Hematopoietic multipotent progenitor cell (in vitro differentiated cells): ENCODE measurements around the gene IFITM5. TPM values are rescaled to one million over a fixed set of nuclear protein-coding genes. Genes with fewer than 3 reads are reported as not detected.
"Not testable (repeated sequence)": the region's sequence is repeated elsewhere in the genome, so short reads cannot be mapped to it uniquely, and the experiment has no call there.

ENCODE experiments used
- DNase-seq, 3 donors: peaks; one replicate each; pipeline ENCODE4 v3.0.0-alpha.2; 2011 to 2015; ENCODE audit warnings: low read depth in 2 of 3, low spot score in 2 of 3
- total RNA-seq: library from RNA; depleted of rRNA; stranded (reverse); fragments of >200 nt; gene quantifications from one replicate; pipeline ENCODE4 v1.2.3, GENCODE V29; 2012

Gene IFITM5
- total RNA-seq, 1 donor, result not detected

DNA sequence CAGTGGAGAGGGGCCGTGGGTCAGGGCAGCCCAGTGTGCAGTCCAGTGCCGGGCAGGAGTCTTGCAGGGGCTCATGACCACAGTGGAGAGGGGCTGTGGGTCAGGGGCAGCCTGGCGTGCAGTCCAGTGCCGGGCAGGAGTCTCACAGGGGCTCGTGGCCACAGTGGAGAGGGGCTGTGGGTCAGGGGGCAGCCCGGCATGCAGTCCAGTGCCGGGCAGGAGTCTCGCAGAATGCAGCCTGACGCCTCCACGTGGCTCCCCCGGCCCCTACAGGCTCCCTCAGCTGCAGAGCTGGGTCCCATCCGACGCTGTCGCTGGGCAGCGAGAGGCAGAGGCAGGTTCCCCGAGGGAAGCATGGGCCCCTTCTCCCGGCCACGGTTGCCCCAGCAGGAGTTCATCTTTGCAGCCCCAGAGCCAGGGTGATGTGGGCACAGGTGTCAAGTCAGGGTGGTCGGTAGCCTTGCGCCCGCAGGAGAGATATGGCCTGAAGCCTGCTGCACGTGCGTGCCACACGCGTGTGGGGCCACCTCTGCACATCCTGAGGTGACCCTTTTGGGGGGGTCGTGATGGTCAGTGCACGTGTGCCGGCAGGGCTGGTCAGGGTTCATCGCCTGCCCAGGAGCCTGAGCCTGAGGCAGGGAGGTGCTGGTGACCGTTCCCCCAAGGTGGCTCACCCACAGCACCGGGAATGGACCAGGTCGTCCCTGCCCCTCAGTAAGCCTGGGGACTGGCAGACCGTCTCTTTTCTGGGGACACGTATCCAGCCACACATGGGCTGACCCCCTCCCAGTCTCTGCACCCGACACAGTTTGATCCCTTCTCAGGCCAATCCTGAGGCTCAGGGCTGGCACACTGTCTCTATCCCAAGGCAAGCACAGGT is 2.9 kb downstream of the IFITM5 start:
- DNase-seq, result no peak

DNA sequence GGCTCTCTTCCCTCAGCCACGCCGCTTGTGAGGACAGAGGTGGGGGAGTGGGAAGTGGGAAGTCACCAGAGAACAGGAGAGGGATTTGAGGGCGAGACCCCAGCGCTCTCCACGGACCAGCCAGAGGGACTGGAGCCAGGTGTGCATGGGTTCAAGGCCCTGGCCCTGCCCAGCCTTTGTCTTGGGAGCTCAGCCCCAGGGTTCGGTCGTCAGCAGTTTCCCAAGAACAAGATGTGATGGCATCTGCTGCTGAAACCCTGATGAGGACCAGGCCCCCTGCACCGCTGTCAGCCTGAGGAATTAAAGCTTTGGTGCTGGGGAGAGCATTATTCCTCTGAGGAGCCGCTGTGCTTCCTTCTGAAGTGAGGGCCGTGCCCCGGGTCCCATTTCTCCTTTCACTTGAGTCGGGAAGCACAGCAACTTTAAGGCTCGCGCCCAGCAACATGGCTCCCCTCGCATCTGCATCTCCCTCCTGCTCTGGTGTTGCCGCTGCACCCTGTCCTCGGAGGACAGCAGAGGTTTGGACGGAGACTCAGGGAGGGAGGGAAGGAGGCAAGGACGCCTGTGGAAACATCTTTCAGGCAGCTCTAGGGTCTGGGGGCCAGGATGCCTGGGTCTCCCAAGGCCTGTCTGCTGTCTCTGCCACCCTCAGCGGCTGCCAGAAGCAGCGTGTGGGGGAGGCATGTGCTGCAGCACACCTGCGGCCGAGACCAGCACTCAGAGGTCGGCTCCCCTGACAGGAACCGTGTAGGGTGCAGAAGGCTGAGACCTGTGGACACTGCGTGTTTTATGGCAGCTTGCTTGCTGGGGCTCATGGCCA is 3.8 kb downstream of the IFITM5 start:
- no peak for DNase-seq

DNA sequence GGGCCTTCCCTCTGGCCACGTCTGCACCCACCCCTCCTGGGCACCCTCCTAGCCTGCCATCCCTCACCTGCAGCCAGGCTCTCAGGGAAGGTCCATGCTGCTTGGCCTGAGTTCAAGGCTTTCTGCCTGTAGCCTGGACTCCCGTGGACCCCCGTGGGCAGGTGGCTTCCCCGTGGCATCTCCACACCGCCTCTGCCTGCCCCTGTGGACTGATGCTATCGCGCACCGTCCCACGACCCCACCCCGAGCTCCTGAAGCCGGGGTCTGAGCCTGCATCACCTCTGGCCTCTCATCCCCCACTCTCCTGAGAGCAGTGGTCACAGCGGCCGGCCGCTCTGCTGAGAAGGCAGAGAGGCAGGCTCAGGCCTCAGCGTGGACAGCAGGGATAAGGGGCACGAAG is 4.5 kb downstream of the IFITM5 start:
- no peak for DNase-seq

DNA sequence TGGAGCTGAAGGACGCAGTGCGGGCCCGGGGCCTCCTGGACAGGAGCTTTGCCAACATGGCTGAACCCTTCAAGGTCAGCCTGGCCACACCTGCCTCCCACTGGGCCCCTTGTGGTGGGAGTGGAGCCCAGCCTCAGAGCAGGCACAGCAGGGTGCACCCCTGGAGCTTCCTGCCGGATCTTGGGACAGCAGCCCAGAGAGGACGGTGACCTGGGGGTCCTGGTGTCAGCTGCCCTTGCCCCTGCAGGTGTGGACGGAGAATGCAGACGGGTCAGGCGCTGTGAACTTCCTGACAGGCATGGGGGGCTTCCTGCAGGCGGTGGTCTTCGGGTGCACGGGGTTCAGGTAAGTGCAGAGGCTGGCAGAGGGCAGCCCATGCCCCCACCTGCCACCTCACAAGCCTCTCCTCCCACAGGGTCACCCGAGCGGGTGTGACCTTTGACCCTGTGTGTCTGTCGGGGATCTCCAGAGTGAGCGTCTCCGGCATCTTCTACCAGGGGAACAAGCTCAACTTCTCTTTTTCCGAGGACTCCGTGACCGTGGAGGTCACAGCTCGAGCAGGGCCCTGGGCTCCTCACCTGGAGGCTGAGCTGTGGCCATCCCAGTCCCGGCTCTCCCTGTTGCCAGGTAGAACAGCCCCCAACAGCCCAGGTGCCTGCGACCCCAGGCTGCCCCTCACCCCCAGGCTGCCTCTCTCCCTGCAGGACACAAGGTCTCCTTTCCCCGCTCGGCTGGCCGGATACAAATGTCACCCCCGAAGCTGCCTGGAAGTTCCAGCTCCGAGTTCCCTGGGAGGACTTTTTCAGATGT is 5.3 kb downstream of the IFITM5 start:
- DNase-seq, result no peak

DNA sequence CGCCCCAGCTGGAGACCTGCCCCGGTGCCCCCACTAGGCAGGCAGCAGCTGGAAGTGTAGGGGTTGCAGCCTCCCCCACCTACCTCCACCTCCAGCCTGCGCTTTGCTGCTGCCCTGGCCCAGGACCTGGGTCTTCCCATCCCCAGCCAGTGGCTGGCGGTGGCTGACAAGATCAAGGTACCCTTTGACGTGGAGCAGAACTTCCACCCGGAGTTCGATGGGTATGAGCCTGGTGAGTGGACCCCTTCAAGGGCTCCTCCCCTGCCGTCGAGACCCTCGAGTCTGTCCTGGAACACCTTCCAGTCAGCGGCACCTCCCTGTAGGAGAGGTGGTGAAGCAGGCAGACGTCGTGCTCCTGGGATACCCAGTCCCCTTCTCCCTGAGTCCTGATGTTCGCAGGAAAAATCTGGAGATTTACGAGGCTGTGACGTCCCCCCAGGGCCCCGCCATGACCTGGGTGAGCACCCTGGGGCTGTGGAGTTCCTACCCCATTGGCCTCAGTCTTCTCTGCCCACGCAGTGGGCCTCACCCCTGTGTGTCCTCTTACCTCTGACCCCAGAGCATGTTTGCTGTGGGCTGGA is 6.0 kb downstream of the IFITM5 start:
- no peak for DNase-seq

DNA sequence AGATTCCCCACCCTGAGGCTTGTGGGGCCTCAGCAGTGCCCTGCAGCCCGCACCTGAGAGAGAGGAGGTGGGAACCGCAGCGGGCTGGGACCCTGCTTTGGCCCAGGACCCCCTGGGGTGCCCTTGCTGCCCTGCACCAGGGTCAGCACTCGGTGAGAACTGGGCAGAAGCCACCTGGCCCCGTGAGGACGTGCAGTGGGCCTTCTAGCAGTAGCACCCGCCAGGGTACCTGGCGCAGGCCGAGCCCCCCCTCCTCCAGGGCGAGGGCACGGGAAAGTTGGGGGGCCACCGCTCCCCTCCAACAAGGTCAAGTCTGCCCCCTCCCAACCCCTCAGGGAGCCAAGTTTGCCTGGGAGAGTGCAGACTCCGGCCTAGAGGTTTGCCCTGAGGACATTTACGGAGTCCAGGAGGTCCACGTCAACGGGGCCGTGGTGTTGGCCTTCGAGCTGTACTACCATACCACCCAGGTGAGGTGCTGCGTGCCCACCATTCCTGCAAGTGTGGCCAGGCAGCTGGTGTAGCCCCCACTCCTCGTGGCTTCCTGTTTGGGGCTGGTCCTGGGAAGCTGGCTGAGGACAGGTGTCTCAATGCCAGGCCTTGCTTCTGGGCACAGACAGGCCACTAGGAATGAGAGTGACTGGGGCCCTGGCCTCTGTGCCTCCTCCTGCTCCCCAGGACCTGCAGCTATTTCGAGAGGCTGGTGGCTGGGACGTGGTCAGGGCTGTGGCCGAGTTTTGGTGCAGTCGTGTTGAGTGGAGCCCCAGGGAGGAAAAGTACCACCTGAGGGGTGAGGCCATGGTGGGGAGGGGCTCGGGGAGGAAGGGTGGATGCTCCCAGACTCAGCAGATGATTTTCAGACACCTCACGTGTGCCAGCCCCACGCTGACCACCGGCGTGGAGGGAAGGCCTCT is 6.9 kb downstream of the IFITM5 start:
- no peak for DNase-seq

DNA sequence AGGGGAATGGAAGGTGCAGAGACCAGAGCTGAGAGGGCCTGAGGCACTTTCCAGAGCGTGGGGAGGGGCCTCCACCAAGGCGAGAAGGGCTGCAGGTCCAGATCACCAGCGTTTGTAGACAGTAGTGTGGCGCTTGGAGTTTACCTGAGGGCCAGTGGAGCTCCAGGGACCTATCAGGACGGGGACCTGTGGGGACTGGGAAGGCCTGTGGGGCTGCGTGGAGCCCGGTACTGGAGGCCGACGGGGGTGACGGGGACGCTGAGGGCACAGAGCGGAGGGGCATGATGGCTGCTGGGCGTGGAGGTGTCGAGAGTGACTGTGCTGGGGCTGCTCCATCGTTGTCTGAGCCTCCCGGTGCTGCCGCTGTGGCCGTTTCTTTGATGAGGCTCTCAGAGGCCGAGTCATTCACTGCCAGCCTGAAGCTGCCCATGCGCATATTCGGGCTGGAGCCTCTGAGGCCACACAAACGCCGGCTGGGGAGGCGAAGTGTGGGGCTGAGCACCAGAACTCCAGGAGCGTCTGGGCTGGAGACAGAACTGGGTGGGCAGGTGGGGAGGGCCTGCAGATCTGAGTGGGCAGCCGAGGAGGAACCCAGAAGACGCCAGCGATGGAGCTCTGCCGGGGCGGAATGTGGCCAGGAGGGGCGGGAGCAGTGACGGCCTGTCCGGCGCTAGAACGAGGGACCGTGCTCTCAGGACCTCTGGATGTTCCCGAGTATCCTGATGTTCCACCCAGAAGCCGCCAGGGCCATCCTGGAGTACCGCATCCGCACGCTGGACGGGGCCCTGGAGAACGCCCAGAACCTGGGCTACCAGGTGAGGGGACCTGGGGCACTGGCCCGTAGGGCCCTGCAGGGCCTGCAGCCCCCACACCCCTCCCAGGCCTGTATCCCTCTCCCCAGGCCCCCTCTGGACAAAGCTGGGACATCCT is 7.8 kb downstream of the IFITM5 start:
- DNase-seq, result no peak

DNA sequence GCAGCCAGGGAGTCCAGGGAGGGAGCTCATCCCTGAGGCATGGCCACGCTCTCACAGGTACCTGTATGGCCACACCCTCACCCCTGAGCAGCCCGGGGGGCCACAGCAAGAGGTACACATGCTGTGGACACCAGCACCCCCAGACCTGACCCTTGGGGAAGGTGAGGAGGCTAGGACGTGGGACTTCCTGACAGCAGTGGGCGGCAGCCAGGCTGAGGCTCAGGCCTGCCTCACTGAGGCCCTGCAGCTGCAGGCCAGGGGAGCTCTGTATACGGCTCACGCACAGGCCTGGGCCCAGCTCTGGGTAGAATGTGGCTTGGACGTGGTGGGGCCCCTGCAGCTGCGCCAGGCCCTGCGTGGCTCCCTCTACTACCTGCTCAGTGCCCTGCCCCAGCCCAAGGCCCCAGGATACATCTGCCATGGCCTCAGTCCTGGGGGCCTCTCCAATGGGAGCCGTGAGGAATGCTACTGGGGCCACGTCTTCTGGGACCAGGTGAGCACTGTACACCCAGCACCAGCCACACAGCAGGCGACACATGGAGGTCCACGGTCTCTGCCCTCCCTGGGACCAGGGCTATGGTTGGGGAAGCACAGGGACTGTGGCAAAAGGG is 8.6 kb downstream of the IFITM5 start:
- no peak for DNase-seq

DNA sequence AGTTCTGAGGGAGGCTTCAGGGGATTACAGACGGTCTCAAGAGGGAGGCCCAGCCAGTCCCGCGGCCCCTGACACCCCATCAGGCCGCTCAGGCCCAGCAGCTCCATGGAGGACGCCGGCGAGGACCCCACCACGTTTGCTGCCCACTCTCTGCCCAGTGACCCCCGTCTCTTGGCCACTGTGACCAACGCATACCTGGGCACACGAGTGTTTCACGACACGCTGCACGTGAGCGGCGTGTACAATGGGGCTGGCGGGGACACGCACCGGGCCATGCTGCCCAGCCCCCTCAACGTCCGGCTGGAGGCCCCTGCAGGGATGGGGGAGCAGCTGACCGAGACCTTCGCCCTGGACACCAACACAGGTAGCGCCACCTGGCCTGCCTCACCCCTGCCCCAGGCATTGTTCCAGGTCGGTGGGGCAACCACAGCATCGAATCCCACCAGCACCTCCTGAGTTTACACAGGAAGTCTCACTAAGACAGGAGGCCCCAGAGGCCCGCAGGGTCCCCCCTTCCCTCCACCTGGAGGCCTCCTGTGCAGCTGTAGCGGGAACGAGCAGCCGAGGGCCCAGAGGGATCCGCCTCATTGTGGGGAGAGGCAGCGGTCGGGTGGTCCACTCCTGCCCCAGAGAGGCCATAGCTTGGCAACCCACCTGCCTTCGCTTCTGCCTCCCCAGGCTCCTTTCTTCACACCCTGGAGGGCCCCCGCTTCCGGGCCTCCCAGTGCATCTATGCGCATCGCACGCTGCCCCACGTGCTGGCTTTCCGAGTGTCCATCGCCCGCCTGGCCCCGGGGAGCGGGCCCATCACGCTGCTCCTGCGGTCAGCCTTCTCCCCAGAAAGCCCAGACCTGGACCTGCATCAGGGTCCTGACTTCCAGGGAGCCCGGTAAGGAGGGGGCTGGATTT is 9.4 kb downstream of the IFITM5 start:
- DNase-seq, result peak in 1 of 3 donors; percentile 24

DNA sequence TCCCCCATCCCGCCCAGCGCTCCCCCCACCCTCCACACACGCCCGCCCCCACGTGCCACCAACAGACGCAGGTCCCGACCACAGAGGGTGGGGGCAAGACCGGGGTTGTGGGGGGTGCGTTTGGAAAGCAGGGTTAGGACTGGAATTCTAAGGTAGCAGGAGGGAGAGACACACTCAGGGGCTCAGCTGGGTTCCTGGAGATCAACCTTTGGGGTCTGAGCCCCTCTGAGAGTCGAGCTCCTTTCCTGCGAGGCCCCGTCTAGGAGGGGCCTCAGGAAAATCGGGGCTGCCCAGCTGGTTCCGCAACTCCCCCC is 10.0 kb downstream of the IFITM5 start:
- DNase-seq, result peak in 1 of 3 donors; percentile 24

DNA sequence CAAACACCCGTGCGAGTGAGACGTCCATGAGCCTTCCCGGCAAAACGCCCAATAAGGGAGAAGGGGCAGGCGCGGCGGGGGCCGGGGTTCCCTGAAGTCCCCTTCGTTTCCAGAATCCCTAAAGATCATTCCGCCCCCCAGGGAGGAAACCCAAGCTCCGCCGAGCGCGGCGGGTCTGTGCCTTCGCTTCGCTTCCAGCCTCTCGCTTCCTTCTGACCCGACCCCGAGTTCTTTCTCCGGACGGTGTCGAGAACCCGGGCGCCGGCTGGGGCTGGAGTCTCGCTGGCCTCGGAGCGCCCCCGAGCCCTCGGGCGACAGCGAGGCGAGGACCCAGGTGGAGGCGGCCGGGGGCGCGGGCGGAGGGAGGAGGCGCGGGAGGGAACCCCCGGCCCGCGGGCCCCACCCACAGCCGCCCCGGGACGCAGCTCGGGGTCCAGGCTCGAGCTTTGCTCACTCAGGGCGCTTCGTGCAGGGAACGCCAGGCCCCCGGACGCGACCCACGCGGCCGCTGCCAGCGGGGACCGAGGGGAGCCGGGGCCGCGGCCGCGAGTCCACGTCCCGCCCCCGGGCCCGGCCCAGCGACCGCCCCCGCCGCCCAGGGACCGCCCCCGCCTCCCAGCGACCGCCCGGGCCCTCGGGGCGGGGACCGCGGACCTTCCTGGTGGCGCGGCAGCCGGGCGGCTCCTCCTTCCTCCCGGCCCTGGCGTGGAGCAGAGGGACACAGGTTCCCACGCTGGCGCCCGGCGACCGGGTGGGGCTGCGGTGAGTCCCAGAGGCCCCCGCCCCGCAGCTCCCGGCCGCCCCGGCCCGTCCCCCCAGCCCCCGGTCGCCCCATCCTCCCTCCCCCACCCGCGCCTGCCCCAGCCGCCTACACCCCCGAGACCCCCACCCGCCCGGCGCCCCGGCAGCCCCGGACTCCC is 10.6 kb downstream of the IFITM5 start, which contains the start of gene PGGHG:
TSS of gene PGGHG (plus strand) at position 649 of the 920 bp plus-strand sequence. CDS start 691 bp downstream, outside the sequence.
- peak in 1 of 3 donors; percentile 17 for DNase-seq

DNA sequence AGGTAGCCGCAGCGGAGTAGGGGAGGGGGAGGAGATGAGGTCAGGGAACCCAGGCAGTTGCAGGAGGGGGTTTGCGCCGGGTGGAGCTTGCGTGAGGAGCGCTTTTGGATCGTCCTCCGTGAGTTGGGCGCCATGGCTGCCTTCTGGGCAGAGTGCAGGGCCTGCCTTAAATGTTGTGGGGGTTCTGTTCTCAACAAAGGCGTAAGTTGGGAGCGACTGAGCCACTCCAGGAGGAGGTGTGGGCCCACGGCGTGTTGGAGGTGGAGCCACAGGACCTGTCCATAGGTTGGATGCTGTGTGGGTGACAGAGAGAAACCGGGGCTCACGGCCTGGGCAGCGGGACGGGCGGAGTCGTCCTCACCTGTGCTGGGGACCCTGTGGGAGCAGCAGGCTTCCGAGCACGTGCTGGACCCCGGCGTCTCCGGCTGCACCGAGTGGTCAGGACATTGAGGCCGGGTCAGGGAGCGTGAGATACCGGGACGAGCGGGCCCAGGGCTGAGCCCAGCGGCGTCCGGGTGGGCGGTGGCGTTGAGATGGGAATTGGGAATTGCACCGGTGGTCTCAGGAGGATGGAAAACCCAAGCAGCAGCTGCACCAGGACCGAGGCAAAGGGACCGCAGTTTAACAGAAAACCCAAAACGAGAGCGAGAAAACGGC is 11.4 kb downstream of the IFITM5 start:
- no peak for DNase-seq

DNA sequence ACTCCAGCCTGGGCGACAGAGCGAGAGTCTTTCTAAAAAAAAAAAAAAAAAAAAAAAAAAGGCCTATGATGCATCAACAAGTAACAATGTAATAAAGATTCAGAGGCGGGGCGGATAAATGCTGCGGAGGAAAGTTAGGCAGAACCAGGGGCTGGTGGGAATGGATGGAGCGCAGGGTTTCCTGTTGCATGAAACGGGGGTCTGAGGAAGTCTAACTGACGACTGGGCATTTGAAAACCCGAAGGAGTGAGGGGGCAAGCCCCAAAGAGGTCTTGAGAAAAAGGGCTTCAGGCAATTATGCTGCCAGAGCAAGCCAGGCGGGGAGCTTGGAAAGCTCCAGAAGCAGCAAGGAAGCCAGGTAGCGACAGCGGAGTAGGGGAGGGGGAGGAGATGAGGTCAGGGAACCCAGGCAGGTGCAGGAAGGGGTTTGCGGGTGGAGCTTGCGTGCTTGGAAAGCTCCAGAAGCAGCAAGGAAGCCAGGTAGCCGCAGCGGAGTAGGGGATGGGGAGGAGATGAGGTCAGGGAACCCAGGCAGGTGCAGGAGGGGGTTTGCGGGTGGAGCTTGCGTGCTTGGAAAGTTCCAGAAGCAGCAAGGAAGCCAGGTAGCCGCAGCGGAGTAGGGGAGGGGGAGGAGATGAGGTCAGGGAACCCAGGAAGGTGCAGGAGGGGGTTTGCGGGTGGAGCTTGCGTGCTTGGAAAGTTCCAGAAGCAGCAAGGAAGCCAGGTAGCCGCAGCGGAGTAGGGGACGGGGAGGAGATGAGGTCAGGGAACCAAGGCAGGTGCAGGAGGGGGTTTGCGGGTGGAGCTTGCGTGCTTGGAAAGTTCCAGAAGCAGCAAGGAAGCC is 12.1 kb downstream of the IFITM5 start:
- DNase-seq, result not testable (repeated sequence)

DNA sequence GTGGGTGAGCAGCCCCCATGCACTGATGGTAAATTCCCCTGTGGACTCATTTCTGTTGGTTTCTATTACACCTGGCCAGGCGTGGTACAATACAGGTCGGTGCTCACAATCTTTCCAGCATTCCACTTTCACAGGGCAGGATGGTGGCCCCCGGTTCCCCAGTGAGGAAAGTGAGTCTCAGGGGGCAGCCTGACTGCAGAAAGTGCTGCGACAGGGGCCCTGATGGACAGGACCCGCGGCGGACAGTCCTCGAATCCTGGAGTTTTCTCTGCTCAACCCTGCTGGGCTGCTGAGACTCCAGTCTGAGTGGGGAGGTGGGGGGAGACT is 13.5 kb downstream of the IFITM5 start:
- no peak for DNase-seq
